K562 (cell line): ENCODE results near the gene IGFL1. TPM values are rescaled to one million over a fixed set of nuclear protein-coding genes. Genes with fewer than 3 reads are reported as not detected.

ENCODE experiments used
- CREB1 ChIP-seq, 2 experiments: sonication (generic) in 1 of 2; formaldehyde crosslinking in 1 of 2; IDR thresholded peaks; 2 replicates each; pipeline versions ENCODE4 v1.6.1 to v1.8.0; 2012 to 2022; ENCODE audit warnings: inconsistent platforms in 1 of 2, mild to moderate bottlenecking in 1 of 2, missing genetic modification reagents in 1 of 2, moderate library complexity in 1 of 2
- DLX4 ChIP-seq: fragments of 250-450 bp; sonication (Bioruptor Pico); IDR thresholded peaks from 2 replicates; pipeline ENCODE4 v1.6.1; 2021; ENCODE audit warnings: mild to moderate bottlenecking
- ELF1 ChIP-seq: fragments of 200-800 bp; sonication (Bioruptor generic); IDR thresholded peaks from 2 replicates; pipeline ENCODE4 v1.6.1; 2016; ENCODE audit warnings: missing genetic modification characterization, missing compliant biosample characterization
- ETV5 ChIP-seq: sonication (generic); formaldehyde crosslinking; IDR thresholded peaks from 2 replicates; pipeline ENCODE4 v1.4.0; 2020; ENCODE audit warnings: low read depth, mild to moderate bottlenecking, missing genetic modification reagents
- GABPB1 ChIP-seq: sonication (generic); formaldehyde crosslinking; IDR thresholded peaks from 2 replicates; pipeline ENCODE4 v1.8.0; 2022; ENCODE audit warnings: mild to moderate bottlenecking, missing genetic modification reagents
- HDAC3 ChIP-seq: fragments of 450-650 bp; IDR thresholded peaks from 2 replicates; pipeline ENCODE4 v1.6.1; 2018; ENCODE audit warnings: borderline replicate concordance, mild to moderate bottlenecking, moderate library complexity; ENCODE audit not compliant: partially characterized antibody
- KLF16 ChIP-seq: IDR thresholded peaks from 2 replicates; pipeline ENCODE4 v1.6.1; 2016; ENCODE audit warnings: antibody characterized with exemption
- KLF6 ChIP-seq: fragments of 250-450 bp; sonication (Bioruptor Pico); IDR thresholded peaks from 2 replicates; pipeline ENCODE4 v1.4.0; 2020; ENCODE audit warnings: mild to moderate bottlenecking, moderate library complexity, borderline replicate concordance
- L3MBTL2 ChIP-seq: fragments of 450-650 bp; IDR thresholded peaks from 2 replicates; pipeline ENCODE4 v1.6.1; 2016; ENCODE audit warnings: mild to moderate bottlenecking, moderate library complexity
- MAFG ChIP-seq: fragments of 450-650 bp; conservative IDR thresholded peaks from 2 replicates; pipeline ENCODE4 v1.6.1; 2016; ENCODE audit warnings: missing genetic modification characterization, missing compliant biosample characterization
- NCOA4 ChIP-seq: fragments of 450-650 bp; IDR thresholded peaks from 2 replicates; pipeline ENCODE4 v1.6.1; 2018; ENCODE audit warnings: mild to moderate bottlenecking; ENCODE audit not compliant: partially characterized antibody
- NCOA6 ChIP-seq: fragments of 450-650 bp; IDR thresholded peaks from 2 replicates; pipeline ENCODE4 v1.6.1; 2017; ENCODE audit warnings: mild to moderate bottlenecking
- NR2F6 ChIP-seq: fragments of 450-650 bp; formaldehyde crosslinking; IDR thresholded peaks from 2 replicates; pipeline ENCODE4 v1.4.0; 2020; ENCODE audit warnings: mild to moderate bottlenecking
- SMARCE1 ChIP-seq: fragments of 450-650 bp; IDR thresholded peaks from 2 replicates; pipeline ENCODE4 v1.7.1; 2016; ENCODE audit warnings: mild to moderate bottlenecking
- SNAPC5 ChIP-seq: fragments of 250-450 bp; sonication (Bioruptor Pico); IDR thresholded peaks from 2 replicates; pipeline ENCODE4 v1.8.0; 2021; ENCODE audit warnings: moderate library complexity, mild to moderate bottlenecking, inconsistent platforms
- TCFL5 ChIP-seq: fragments of 250-450 bp; sonication (Bioruptor Pico); conservative IDR thresholded peaks from 2 replicates; pipeline ENCODE4 v1.6.1; 2021; ENCODE audit warnings: mild to moderate bottlenecking, moderate library complexity, matching md5 sums
- THRAP3 ChIP-seq: fragments of 450-650 bp; IDR thresholded peaks from 2 replicates; pipeline ENCODE4 v1.6.1; 2016; ENCODE audit warnings: mild to moderate bottlenecking, inconsistent platforms, borderline replicate concordance
- ZBTB12 ChIP-seq: fragments of 250-450 bp; sonication (Bioruptor Pico); IDR thresholded peaks from 2 replicates; pipeline ENCODE4 v1.4.0; 2020
- ZBTB17 ChIP-seq: fragments of 450-650 bp; formaldehyde crosslinking; IDR thresholded peaks from 2 replicates; pipeline ENCODE4 v1.4.0; 2020; ENCODE audit warnings: mild to moderate bottlenecking
- ZC3H8 ChIP-seq: fragments of 450-650 bp; IDR thresholded peaks from 2 replicates; pipeline ENCODE4 v1.6.1; 2017
- ZFP1 ChIP-seq: fragments of 450-650 bp; formaldehyde crosslinking; IDR thresholded peaks from 2 replicates; pipeline ENCODE4 v1.4.0; 2020; ENCODE audit warnings: mild to moderate bottlenecking, mixed read lengths
- ZNF121 ChIP-seq: sonication (generic); formaldehyde crosslinking; conservative IDR thresholded peaks from 2 replicates; pipeline ENCODE4 v1.8.0; 2022; ENCODE audit warnings: missing genetic modification reagents
- ZNF23 ChIP-seq: fragments of 250-450 bp; sonication (Bioruptor Pico); IDR thresholded peaks from 2 replicates; pipeline ENCODE4 v1.4.0; 2020; ENCODE audit warnings: mild to moderate bottlenecking
- ZNF280B ChIP-seq: fragments of 250-450 bp; sonication (Bioruptor Pico); IDR thresholded peaks from 2 replicates; pipeline ENCODE4 v1.5.1; 2021; ENCODE audit warnings: mild to moderate bottlenecking
- ZNF324 ChIP-seq: fragments of 250-450 bp; sonication (Bioruptor Pico); IDR thresholded peaks from 2 replicates; pipeline ENCODE4 v1.4.0; 2020; ENCODE audit warnings: mild to moderate bottlenecking
- ZSCAN32 ChIP-seq: fragments of 450-650 bp; formaldehyde crosslinking; IDR thresholded peaks from 2 replicates; pipeline ENCODE4 v1.4.0; 2020; ENCODE audit warnings: mild to moderate bottlenecking, moderate library complexity
- polyA plus RNA-seq, 8 experiments: library from polyadenylated mRNA; depleted of rRNA in 4 of 8; stranded (reverse) in 5 of 8; unstranded in 3 of 8; fragments of >200 nt; fragmentation: Nextera tagmentation in 2 of 8; fragmentation: Illumina TruSeq in 1 of 8; extraction: Ambion mirVana in 2 of 8; extraction: Trizol in 1 of 8; gene quantifications; 2 replicates each; pipeline versions ENCODE4 v1.2.1 to v1.2.3, GENCODE V29; 2011 to 2014; ENCODE audit warnings: inconsistent platforms in 1 of 8, missing spikeins in 1 of 8
- total RNA-seq, 7 experiments: library from RNA; depleted of rRNA in 6 of 7; stranded (reverse); fragments of >200 nt in 6 of 7; fragmentation: Illumina TruSeq in 2 of 7; extraction: Trizol in 2 of 7; gene quantifications; 2 replicates each; pipeline versions ENCODE4 v1.2.1 to v1.2.3, GENCODE V29; 2011 to 2021; ENCODE audit warnings: low replicate concordance in 1 of 7

The IGFL1 gene
- total and polyA plus RNA-seq, 9 of the 15 experiments (the other 6 are each of a cell fraction or from before 2014, with no cell fraction given), result not detected

- TF ChIP-seq ZNF280B (CRISPR knock-in tag) (peak; percentile 92; the same call in 1 of the 2 replicates), KLF16 (0 out of 2 replicates have a peak, but pooled peaks have one; percentile 35), SNAPC5 (CRISPR knock-in tag) (no peak), SMARCE1 (no peak), NCOA4 (no peak), ZC3H8 (no peak), NR2F6 (CRISPR knock-in tag) (peak; percentile 90; the same call in 1 of the 2 replicates), ZBTB17 (CRISPR knock-in tag) (peak; percentile 94), ZNF324 (CRISPR knock-in tag) (peak; percentile 77), ZBTB12 (CRISPR knock-in tag) (no peak), MAFG (tag) (peak; percentile 29; the same call in 1 of the 2 replicates), ELF1 (no peak), ZSCAN32 (peak; percentile 80), THRAP3 (no peak), CREB1 (IDR thresholded peaks at IDR 0.05) (no peak), CREB1 (CRISPR knock-in tag; IDR thresholded peaks at IDR 0.05) (no peak), DLX4 (no peak), ZNF121 (CRISPR knock-in tag) (peak; percentile 49), NCOA6 (no peak), HDAC3 (peak; percentile 36), ETV5 (CRISPR knock-in tag) (0 out of 2 replicates have a peak, but pooled peaks have one; percentile 51), KLF6 (CRISPR knock-in tag) (peak; percentile 96), L3MBTL2 (no peak), GABPB1 (no peak), ZNF23 (CRISPR knock-in tag) (peak; percentile 74), TCFL5 (CRISPR knock-in tag) (peak; percentile 90), ZFP1 (peak; percentile 97)
These were observed 26.4 kb upstream of the IGFL1 start (continued) for GRCh38 chr19:46202872-46203860.
